Measurements from ENCODE around the gene LINC01488.

Gene LINC01488

DNA sequence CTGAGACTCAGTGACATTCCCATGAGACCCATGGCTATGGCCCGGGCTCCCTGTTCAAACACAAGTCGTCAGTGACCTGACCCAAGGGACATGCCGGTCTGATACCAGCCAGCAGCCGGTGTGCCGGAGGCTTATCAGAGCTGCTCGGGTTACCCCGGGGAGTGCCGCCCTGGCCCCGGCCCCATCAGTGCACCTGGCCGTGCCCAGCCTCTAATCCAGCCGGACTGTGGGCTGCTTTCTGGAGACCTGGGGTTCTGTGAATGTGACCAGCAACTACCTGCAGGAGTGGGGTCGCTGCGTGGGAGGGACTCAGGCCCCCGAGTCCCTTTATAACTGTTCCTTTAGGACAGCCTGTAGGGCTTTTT, 52.7 kb downstream of the LINC01488 start:
- Histone ChIP-seq H3K9me3 (ENCODE audit: control insufficient read depth, insufficient read depth, low read length) (no peaks in the 10 kb centered on the region), H3K27ac (ENCODE audit: low read depth, low read length) (no peak overlapping the region), H3F3A (ENCODE audit: control insufficient read depth, insufficient read depth) (no peaks in the 10 kb centered on the region), H3K36me3 (ENCODE audit: control insufficient read depth, low read length) (no peaks in the 10 kb centered on the region), H3K4me1 (ENCODE audit: control insufficient read depth, low read length) (no peaks in the 10 kb centered on the region), H3K79me2 (ENCODE audit: control insufficient read depth, low read length) (no peaks in the 10 kb centered on the region), H3K4me2 (ENCODE audit: low read length) (no peak overlapping the region), H3K27me3 (ENCODE audit: control insufficient read depth, low read length) (no peaks in the 10 kb centered on the region), H3K4me3 (ENCODE audit: low read length) (no peak overlapping the region), H3K9me2 (replicated peaks; ENCODE audit: control insufficient read depth, low read length) (no peaks in the 10 kb centered on the region), H4K20me1 (ENCODE audit: control insufficient read depth, insufficient read depth, low read depth, low read length) (no peaks in the 10 kb centered on the region)
- no peak for TF ChIP-seq EZH2phosphoT487 (IDR thresholded peaks at IDR 0.05; ENCODE audit: borderline replicate concordance, low read length)
- TF ChIP-seq, protein P1, sequence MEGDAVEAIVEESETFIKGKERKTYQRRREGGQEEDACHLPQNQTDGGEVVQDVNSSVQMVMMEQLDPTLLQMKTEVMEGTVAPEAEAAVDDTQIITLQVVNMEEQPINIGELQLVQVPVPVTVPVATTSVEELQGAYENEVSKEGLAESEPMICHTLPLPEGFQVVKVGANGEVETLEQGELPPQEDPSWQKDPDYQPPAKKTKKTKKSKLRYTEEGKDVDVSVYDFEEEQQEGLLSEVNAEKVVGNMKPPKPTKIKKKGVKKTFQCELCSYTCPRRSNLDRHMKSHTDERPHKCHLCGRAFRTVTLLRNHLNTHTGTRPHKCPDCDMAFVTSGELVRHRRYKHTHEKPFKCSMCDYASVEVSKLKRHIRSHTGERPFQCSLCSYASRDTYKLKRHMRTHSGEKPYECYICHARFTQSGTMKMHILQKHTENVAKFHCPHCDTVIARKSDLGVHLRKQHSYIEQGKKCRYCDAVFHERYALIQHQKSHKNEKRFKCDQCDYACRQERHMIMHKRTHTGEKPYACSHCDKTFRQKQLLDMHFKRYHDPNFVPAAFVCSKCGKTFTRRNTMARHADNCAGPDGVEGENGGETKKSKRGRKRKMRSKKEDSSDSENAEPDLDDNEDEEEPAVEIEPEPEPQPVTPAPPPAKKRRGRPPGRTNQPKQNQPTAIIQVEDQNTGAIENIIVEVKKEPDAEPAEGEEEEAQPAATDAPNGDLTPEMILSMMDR (IDR thresholded peaks at IDR 0.05; ENCODE audit: low read depth, low read length, poor library complexity, severe bottlenecking), result no peak

DNA sequence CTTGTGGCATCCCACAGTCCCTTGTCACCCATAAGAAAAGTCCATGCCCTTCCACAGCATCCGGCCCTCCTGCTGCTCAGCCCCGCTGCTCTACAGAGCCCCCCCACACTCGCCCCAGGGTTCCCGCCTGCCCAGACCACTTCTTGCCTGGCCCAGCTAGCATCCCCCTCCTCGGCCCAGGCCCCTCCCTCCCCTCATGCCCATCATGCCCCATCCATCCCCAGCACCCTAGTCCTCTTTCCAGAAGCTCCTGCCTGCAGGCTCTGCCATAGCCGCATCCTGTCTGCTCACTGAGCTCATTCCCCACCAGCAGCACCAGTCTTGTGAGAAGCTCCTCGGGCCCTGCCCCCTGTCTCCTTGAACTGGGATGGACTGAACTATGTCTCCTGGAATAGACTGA, 54.4 kb downstream of the LINC01488 start:
- no peaks in the 10 kb centered on the region for H3K4me1 ChIP-seq (ENCODE audit: control insufficient read depth, low read length)
- H3K27me3 ChIP-seq (ENCODE audit: control insufficient read depth, low read length), result no peaks in the 10 kb centered on the region
- TF ChIP-seq EZH2phosphoT487 (IDR thresholded peaks at IDR 0.05; ENCODE audit: borderline replicate concordance, low read length), result no peak
- TF ChIP-seq, protein P1 (IDR thresholded peaks at IDR 0.05; ENCODE audit: low read depth, low read length, poor library complexity, severe bottlenecking), result no peak
- no peaks in the 10 kb centered on the region for H4K20me1 ChIP-seq (ENCODE audit: control insufficient read depth, insufficient read depth, low read depth, low read length)
- no peaks in the 10 kb centered on the region for H3K79me2 ChIP-seq (ENCODE audit: control insufficient read depth, low read length)
- H3K9me3 ChIP-seq (ENCODE audit: control insufficient read depth, insufficient read depth, low read length), result no peaks in the 10 kb centered on the region
- no peak overlapping the region for H3K4me3 ChIP-seq (ENCODE audit: low read length)
- H3K36me3 ChIP-seq (ENCODE audit: control insufficient read depth, low read length), result no peaks in the 10 kb centered on the region
- H3K9me2 ChIP-seq (replicated peaks; ENCODE audit: control insufficient read depth, low read length), result no peaks in the 10 kb centered on the region
- H3F3A ChIP-seq (ENCODE audit: control insufficient read depth, insufficient read depth), result no peaks in the 10 kb centered on the region
- no peak overlapping the region for H3K27ac ChIP-seq (ENCODE audit: low read depth, low read length)
- no peak overlapping the region for H3K4me2 ChIP-seq (ENCODE audit: low read length)

DNA sequence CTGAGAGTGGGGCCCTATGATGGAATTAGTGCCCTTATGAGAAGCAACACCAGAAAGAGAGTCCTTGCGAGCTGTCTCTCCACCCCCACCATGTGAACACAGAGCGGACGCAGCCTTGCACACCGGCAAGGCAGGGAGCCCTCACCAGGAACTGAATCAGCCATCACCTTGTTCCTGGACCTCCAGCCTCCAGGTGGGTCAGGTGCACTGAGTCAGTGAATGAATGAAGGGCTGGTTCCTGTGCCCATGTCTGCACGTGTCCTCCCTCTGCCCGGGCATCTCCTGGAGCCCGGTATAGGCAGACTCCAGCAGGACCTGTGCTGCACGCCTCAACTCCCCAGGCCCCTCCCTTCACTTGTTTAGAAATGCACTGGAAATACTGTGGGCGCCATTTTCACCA, 54.9 kb downstream of the LINC01488 start:
- H3K27ac ChIP-seq (ENCODE audit: low read depth, low read length), result no peak overlapping the region
- no peaks in the 10 kb centered on the region for H3K4me1 ChIP-seq (ENCODE audit: control insufficient read depth, low read length)
- H3K9me3 ChIP-seq (ENCODE audit: control insufficient read depth, insufficient read depth, low read length), result no peaks in the 10 kb centered on the region
- H3K79me2 ChIP-seq (ENCODE audit: control insufficient read depth, low read length), result no peaks in the 10 kb centered on the region
- no peaks in the 10 kb centered on the region for H4K20me1 ChIP-seq (ENCODE audit: control insufficient read depth, insufficient read depth, low read depth, low read length)
- no peak for TF ChIP-seq EZH2phosphoT487 (IDR thresholded peaks at IDR 0.05; ENCODE audit: borderline replicate concordance, low read length)
- TF ChIP-seq, protein P1 (IDR thresholded peaks at IDR 0.05; ENCODE audit: low read depth, low read length, poor library complexity, severe bottlenecking), result no peak
- H3K36me3 ChIP-seq (ENCODE audit: control insufficient read depth, low read length), result no peaks in the 10 kb centered on the region
- H3K4me3 ChIP-seq (ENCODE audit: low read length), result no peak overlapping the region
- no peak overlapping the region for H3K4me2 ChIP-seq (ENCODE audit: low read length)
- no peaks in the 10 kb centered on the region for H3K9me2 ChIP-seq (replicated peaks; ENCODE audit: control insufficient read depth, low read length)
- H3F3A ChIP-seq (ENCODE audit: control insufficient read depth, insufficient read depth), result no peaks in the 10 kb centered on the region
- H3K27me3 ChIP-seq (ENCODE audit: control insufficient read depth, low read length), result no peaks in the 10 kb centered on the region

DNA sequence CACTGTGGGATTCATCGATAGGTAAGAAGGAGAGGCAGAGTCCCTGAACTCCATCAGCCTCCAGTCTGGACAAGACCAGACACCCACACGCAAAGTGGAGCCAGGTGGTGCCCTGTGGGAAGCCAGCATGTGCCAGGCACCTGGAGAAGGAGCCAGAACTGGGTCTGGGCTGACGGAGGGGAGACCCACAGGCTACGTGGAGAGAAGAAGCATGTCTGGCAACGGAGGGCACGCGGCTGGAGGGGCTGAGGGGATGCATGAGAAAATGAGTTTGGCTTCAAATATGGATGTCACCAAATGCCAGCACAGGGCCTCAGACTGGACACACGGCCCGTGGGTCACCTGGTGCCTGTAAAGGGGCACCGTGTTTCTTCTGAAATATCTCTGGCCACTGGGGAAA, 55.7 kb downstream of the LINC01488 start:
- Histone ChIP-seq H3K27me3 (ENCODE audit: control insufficient read depth, low read length) (no peaks in the 10 kb centered on the region), H3K27ac (ENCODE audit: low read depth, low read length) (no peak overlapping the region), H3K9me2 (replicated peaks; ENCODE audit: control insufficient read depth, low read length) (no peaks in the 10 kb centered on the region), H3K79me2 (ENCODE audit: control insufficient read depth, low read length) (no peaks in the 10 kb centered on the region), H3K4me3 (ENCODE audit: low read length) (no peak overlapping the region), H4K20me1 (ENCODE audit: control insufficient read depth, insufficient read depth, low read depth, low read length) (no peaks in the 10 kb centered on the region), H3F3A (ENCODE audit: control insufficient read depth, insufficient read depth) (no peaks in the 10 kb centered on the region), H3K4me2 (ENCODE audit: low read length) (no peak overlapping the region), H3K36me3 (ENCODE audit: control insufficient read depth, low read length) (no peaks in the 10 kb centered on the region), H3K4me1 (ENCODE audit: control insufficient read depth, low read length) (no peaks in the 10 kb centered on the region), H3K9me3 (ENCODE audit: control insufficient read depth, insufficient read depth, low read length) (no peaks in the 10 kb centered on the region)
- TF ChIP-seq, protein P1 (IDR thresholded peaks at IDR 0.05; ENCODE audit: low read depth, low read length, poor library complexity, severe bottlenecking), result no peak
- TF ChIP-seq EZH2phosphoT487 (IDR thresholded peaks at IDR 0.05; ENCODE audit: borderline replicate concordance, low read length), result no peak

Measured in DOHH2 (cell line).